Activated CD8-positive, alpha-beta T cell treated with anti-CD3 and anti-CD28 coated beads for 36 hours (primary cell): Measurements from ENCODE around the gene TCN2. TPM values are rescaled to one million over a fixed set of nuclear protein-coding genes. Genes with fewer than 3 reads are reported as not detected.

ENCODE experiments used
- ATAC-seq: fragments of 200-7000 bp; cut with Tn5 transposase; one replicate; pipeline ENCODE4 v1.10.0; 2021; ENCODE audit warnings: mild to moderate bottlenecking, moderate library complexity
- CTCF ChIA-PET: fragments of 350-600 bp; sonication (Branson Sonifier 250); formaldehyde crosslinking; loops from one replicate; lab custom pipeline; 2021; ENCODE audit warnings: antibody characterized with exemption; lab: Charles Lee
- POLR2A ChIA-PET: fragments of 350-600 bp; sonication (Branson Sonifier 250); formaldehyde crosslinking; loops from one replicate; lab custom pipeline; 2021; ENCODE audit warnings: antibody characterized with exemption; lab: Charles Lee
- DNase-seq: peaks from one replicate; pipeline ENCODE4 v3.0.0-alpha.2; 2020
- H3K27ac Mint-ChIP-seq: one replicate; pipeline ENCODE4 v1.8.0; 2021; ENCODE audit warnings: mild to moderate bottlenecking, mixed read lengths
- H3K27me3 Mint-ChIP-seq: one replicate; pipeline ENCODE4 v1.8.0; 2021; ENCODE audit warnings: mixed read lengths
- H3K36me3 Mint-ChIP-seq: one replicate; pipeline ENCODE4 v1.8.0; 2021; ENCODE audit warnings: low read depth, mixed read lengths
- H3K4me1 Mint-ChIP-seq: one replicate; pipeline ENCODE4 v1.8.0; 2021; ENCODE audit warnings: low read depth, mixed read lengths
- H3K4me3 Mint-ChIP-seq: one replicate; pipeline ENCODE4 v1.8.0; 2021; ENCODE audit warnings: mild to moderate bottlenecking, moderate library complexity, mixed read lengths
- H3K9me3 Mint-ChIP-seq: one replicate; pipeline ENCODE4 v1.8.0; 2021; ENCODE audit warnings: mixed read lengths
- CTCF ChIP-seq: fragments of 200-600 bp; IDR thresholded peaks from one replicate; pipeline ENCODE4 v1.8.0; 2022; ENCODE audit warnings: antibody characterized with exemption, mild to moderate bottlenecking
- intact Hi-C: fragments of 100-400 bp; cut with micrococcal nuclease; formaldehyde crosslinking; loops from one replicate; pipeline ENCODE4 v1.10.0; 2022
- total RNA-seq, 2 experiments: library from RNA; stranded (reverse); gene quantifications; one replicate each; pipeline ENCODE4 v1.2.3, GENCODE V29; 2021

TCN2 gene
- total RNA-seq, 2 experiments from 2014 or later, result 0.16 TPM; not detected in 1

- peak overlapping the region; percentile 80 for H3K27ac Mint-ChIP-seq
- ChIA-PET POLR2A (interaction anchor here (0.6 to 0.7 kb wide), 2 partner anchors 32 to 37 kb away, joined by 3 read pairs; partner anchors contain the start of gene SLC35E4), CTCF (interaction anchor here (0.7 to 1.6 kb wide), 7 partner anchors 17 to 96 kb away, joined by 3 to 9 read pairs (median 4); no protein-coding TSS in a partner anchor)
- TF ChIP-seq CTCF, result no peak
- H3K36me3 Mint-ChIP-seq, result peaks cover 13% of the 10 kb centered on the region
- H3K4me1 Mint-ChIP-seq, result peaks cover 19% of the 10 kb centered on the region
- DNase-seq, result peak; percentile 29
- intact Hi-C loops, result no loop called here
- no peaks in the 10 kb centered on the region for H3K9me3 Mint-ChIP-seq
- H3K27me3 Mint-ChIP-seq, result peaks cover 2% of the 10 kb centered on the region
- no peak for ATAC-seq
- H3K4me3 Mint-ChIP-seq, result peak overlapping the region; percentile 84
Measured at GRCh38 chr22:30667107-30667493, 60.1 kb downstream of the TCN2 start.

DNA sequence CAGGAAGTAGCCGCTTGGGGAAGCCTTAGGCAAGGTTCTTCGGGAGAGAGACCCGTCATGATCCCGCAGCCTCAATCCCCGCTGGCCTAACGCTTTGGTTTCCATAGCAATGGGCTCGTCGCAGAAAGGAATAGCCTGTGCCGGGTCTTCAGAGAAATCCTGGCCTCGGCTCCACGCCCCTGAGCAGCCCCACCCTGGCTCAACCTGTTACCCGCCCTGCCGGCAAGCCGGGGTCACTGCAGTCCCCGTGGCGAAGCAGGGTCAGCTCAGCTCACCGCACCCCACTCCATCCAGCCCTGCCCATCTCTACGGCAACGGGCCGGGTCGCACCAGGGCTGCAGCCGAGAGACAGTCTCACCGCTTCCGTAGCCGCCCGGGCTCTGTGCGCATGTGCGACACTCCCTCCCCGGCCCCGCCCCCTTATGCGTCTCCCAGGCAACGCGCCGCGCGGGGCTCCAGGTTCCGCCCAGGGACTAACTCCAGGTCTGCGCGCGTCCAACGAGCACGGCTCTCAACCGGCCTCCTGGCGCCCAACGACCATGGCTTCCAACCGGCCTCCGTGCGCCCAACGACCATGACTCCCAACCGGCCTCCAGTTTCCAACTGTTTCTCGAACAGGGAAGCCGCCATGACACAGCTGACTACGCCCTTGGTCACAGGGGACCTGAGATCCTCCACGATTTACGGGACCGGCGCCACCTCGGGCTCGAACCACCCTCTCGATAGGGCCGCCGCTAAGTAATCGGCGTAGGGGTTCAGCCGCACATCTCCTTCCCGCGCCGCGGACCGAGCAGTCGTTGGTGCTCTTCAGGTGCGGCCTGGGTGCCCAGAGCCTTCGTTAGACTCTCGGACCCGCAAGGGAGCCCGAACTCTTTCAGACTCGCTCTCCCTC, 60.8 kb downstream of the TCN2 start, which contains the start of gene DUSP18:
Gene DUSP18 (minus strand): TSS at position 382 of the 892 bp plus-strand sequence. CDS start 3,872 bp downstream, outside the sequence.
- intact Hi-C loops, result no loop called here
- Mint-ChIP-seq H3K4me3 (peak within 1 kb of the TSS; percentile 84), H3K27me3 (peaks cover 2% of the 10 kb centered on the region), H3K36me3 (peaks cover 11% of the 10 kb centered on the region), H3K4me1 (peaks cover 19% of the 10 kb centered on the region), H3K9me3 (no peaks in the 10 kb centered on the region), H3K27ac (peak within 1 kb of the TSS; percentile 80)
- ChIA-PET CTCF (interaction anchor here (0.7 to 2.2 kb wide), 7 partner anchors 18 to 87 kb away, joined by 3 to 10 read pairs (median 6); partner anchors contain the start of gene SLC35E4), POLR2A (no interaction called here)
- ATAC-seq, result peak; percentile 96
- peak; percentile 94 for DNase-seq
- no peak for TF ChIP-seq CTCF

- peaks cover 2% of the 10 kb centered on the region for H3K27me3 Mint-ChIP-seq
- no peak overlapping the region for H3K27ac Mint-ChIP-seq
- POLR2A ChIA-PET, result no interaction called here
- H3K9me3 Mint-ChIP-seq, result no peaks in the 10 kb centered on the region
- peak overlapping the region; percentile 84 for H3K4me3 Mint-ChIP-seq
- CTCF ChIA-PET, result interaction anchor here (1.6 to 2.2 kb wide), 3 partner anchors 18 to 34 kb away, joined by 6 to 10 read pairs (median 9); partner anchors contain the start of gene SLC35E4
- DNase-seq (no peak), ATAC-seq (no peak)
- TF ChIP-seq CTCF, result no peak
- intact Hi-C loops, result no loop called here
- H3K4me1 Mint-ChIP-seq, result peaks cover 19% of the 10 kb centered on the region
- peaks cover 6% of the 10 kb centered on the region for H3K36me3 Mint-ChIP-seq
Measured at GRCh38 chr22:30668386-30668710, 61.4 kb downstream of the TCN2 start.

GRCh38 chr22:30671071-30671470, 64.1 kb downstream of the TCN2 start:
- peaks cover 2% of the 10 kb centered on the region for H3K27me3 Mint-ChIP-seq
- no peaks in the 10 kb centered on the region for H3K36me3 Mint-ChIP-seq
- ChIA-PET POLR2A (no interaction called here), CTCF (interaction anchor here (0.7 to 2.1 kb wide), 2 partner anchors 37 to 84 kb away, joined by 3 to 8 read pairs; no protein-coding TSS in a partner anchor)
- ATAC-seq (no peak), DNase-seq (no peak)
- no peak overlapping the region for H3K27ac Mint-ChIP-seq
- H3K4me3 Mint-ChIP-seq, result no peak overlapping the region
- intact Hi-C loops, result no loop called here
- TF ChIP-seq CTCF, result no peak
- H3K4me1 Mint-ChIP-seq, result peaks cover 12% of the 10 kb centered on the region
- H3K9me3 Mint-ChIP-seq, result no peaks in the 10 kb centered on the region

- POLR2A ChIA-PET, result no interaction called here
- no peak overlapping the region for H3K27ac Mint-ChIP-seq
- no peak for ATAC-seq
Measured at GRCh38 chr22:30673136-30673535, 66.2 kb downstream of the TCN2 start.

More at GRCh38 chr22:30673136-30673535, 66.2 kb downstream of the TCN2 start:
- intact Hi-C loops, result no loop called here
- TF ChIP-seq CTCF, result no peak
- Mint-ChIP-seq H3K36me3 (no peaks in the 10 kb centered on the region), H3K27me3 (peaks cover 4% of the 10 kb centered on the region), H3K4me1 (peaks cover 5% of the 10 kb centered on the region), H3K9me3 (no peaks in the 10 kb centered on the region), H3K4me3 (no peak overlapping the region)
- no peak for DNase-seq
- CTCF ChIA-PET, result no interaction called here
